GM06990 (cell line): ENCODE data around the gene PYGM.

Experiments
- DNase-seq: peaks from one replicate; pipeline ENCODE4 v3.0.0-alpha.2; 2011; ENCODE audit not compliant: insufficient read length; ENCODE audit errors: extremely low read depth
- H3K27me3 ChIP-seq: replicated peaks from 2 replicates; pipeline ENCODE4 v1.6.0; 2011; ENCODE audit warnings: low read length; ENCODE audit not compliant: control insufficient read depth, insufficient read depth
- H3K36me3 ChIP-seq: 2 replicates; pipeline ENCODE4 v1.5.1; 2011; ENCODE audit warnings: low read length; ENCODE audit not compliant: control insufficient read depth, insufficient read depth
- H3K4me3 ChIP-seq: replicated peaks from 2 replicates; pipeline ENCODE4 v1.5.1; 2011; ENCODE audit warnings: low read depth, mild to moderate bottlenecking, control low read depth, low read length
- CTCF ChIP-seq: IDR thresholded peaks from 2 replicates; pipeline ENCODE4 v1.5.1; 2011; ENCODE audit warnings: low read length, control low read depth, mild to moderate bottlenecking, inconsistent platforms; ENCODE audit not compliant: insufficient read depth, poor library complexity, severe bottlenecking

PYGM gene

GRCh38 chr11:64792482-64792881, 32.7 kb upstream of the PYGM start:
- no peak overlapping the region for H3K4me3 ChIP-seq
- no peaks in the 10 kb centered on the region for H3K27me3 ChIP-seq
- DNase-seq = no peak
- no peak for TF ChIP-seq CTCF
- peaks cover 45% of the 10 kb centered on the region for H3K36me3 ChIP-seq

- TF ChIP-seq CTCF = no peak
- no peaks in the 10 kb centered on the region for H3K27me3 ChIP-seq
- H3K36me3 ChIP-seq = peaks cover 41% of the 10 kb centered on the region
- no peak for DNase-seq
- no peak overlapping the region for H3K4me3 ChIP-seq
Observed at GRCh38 chr11:64791781-64792291, 32.1 kb upstream of the PYGM start.

- no peak for TF ChIP-seq CTCF
- Histone ChIP-seq H3K36me3 (peaks cover 33% of the 10 kb centered on the region), H3K27me3 (no peaks in the 10 kb centered on the region), H3K4me3 (no peak overlapping the region)
- no peak for DNase-seq
Observed at GRCh38 chr11:64790205-64791095, 30.7 kb upstream of the PYGM start.

- no peak overlapping the region for H3K4me3 ChIP-seq
- peaks cover 33% of the 10 kb centered on the region for H3K36me3 ChIP-seq
Observed at GRCh38 chr11:64789331-64790204, 29.8 kb upstream of the PYGM start.

More at GRCh38 chr11:64789331-64790204, 29.8 kb upstream of the PYGM start:
- H3K27me3 ChIP-seq = no peaks in the 10 kb centered on the region
- DNase-seq = no peak
- no peak for TF ChIP-seq CTCF
